Fibroblast of villous mesenchyme (primary cell): Measurements from ENCODE around the gene AFF4. TPM values are rescaled to one million over a fixed set of nuclear protein-coding genes. Genes with fewer than 3 reads are reported as not detected.

ENCODE experiments used
- DNase-seq: peaks from one replicate; pipeline ENCODE4 v3.0.0-alpha.2; 2010; ENCODE audit warnings: low read depth
- H3K4me3 ChIP-seq: 2 replicates; pipeline ENCODE4 v1.5.1; 2011; ENCODE audit warnings: low read depth, mild to moderate bottlenecking, low read length
- CTCF ChIP-seq: IDR thresholded peaks from 2 replicates; pipeline ENCODE4 v1.5.1; 2012; ENCODE audit warnings: low read depth, mild to moderate bottlenecking, low read length; ENCODE audit not compliant: insufficient read depth
- total RNA-seq: library from RNA; depleted of rRNA; stranded (reverse); fragments of >200 nt; gene quantifications from 2 replicates; pipeline ENCODE4 v1.2.3, GENCODE V29; 2012

Gene AFF4
- total RNA-seq, 1 donor: 95.0 TPM

GRCh38 chr5:132927355-132928061 is 35.9 kb downstream of the AFF4 start:
- H3K4me3 ChIP-seq: no peak overlapping the region
- no peak for TF ChIP-seq CTCF
- DNase-seq: no peak

- no peak overlapping the region for H3K4me3 ChIP-seq
- TF ChIP-seq CTCF: no peak
These were observed 37.0 kb downstream of the AFF4 start for GRCh38 chr5:132926437-132926836.

GRCh38 chr5:132916086-132916485 is 47.3 kb downstream of the AFF4 start:
- no peak for TF ChIP-seq CTCF
- no peak overlapping the region for H3K4me3 ChIP-seq
- no peak for DNase-seq

More at GRCh38 chr5:132926437-132926836, 37.0 kb downstream of the AFF4 start:
- DNase-seq: no peak

- DNase-seq: no peak
- no peak overlapping the region for H3K4me3 ChIP-seq
- no peak for TF ChIP-seq CTCF
These were observed 47.8 kb downstream of the AFF4 start for GRCh38 chr5:132915681-132916080.

- no peak overlapping the region for H3K4me3 ChIP-seq
- TF ChIP-seq CTCF: no peak
- DNase-seq: no peak
These were observed 53.7 kb downstream of the AFF4 start for GRCh38 chr5:132909702-132910101.

GRCh38 chr5:132907161-132907560 is 56.3 kb downstream of the AFF4 start:
- TF ChIP-seq CTCF: no peak
- no peak overlapping the region for H3K4me3 ChIP-seq
- no peak for DNase-seq

GRCh38 chr5:132905938-132906337 is 57.5 kb downstream of the AFF4 start:
- DNase-seq: peak; percentile 85
- TF ChIP-seq CTCF: peak; percentile 30

More at GRCh38 chr5:132905938-132906337, 57.5 kb downstream of the AFF4 start:
- H3K4me3 ChIP-seq: no peak overlapping the region
